ENCODE data around the gene NEK11. TPM values are rescaled to one million over a fixed set of nuclear protein-coding genes. Genes with fewer than 3 reads are reported as not detected.

NEK11 gene
- total and polyA plus RNA-seq, 2 donors (not counting 3 experiments of a cell fraction or from before 2014, with no cell fraction given) = 1.7 to 4.3 TPM

DNA sequence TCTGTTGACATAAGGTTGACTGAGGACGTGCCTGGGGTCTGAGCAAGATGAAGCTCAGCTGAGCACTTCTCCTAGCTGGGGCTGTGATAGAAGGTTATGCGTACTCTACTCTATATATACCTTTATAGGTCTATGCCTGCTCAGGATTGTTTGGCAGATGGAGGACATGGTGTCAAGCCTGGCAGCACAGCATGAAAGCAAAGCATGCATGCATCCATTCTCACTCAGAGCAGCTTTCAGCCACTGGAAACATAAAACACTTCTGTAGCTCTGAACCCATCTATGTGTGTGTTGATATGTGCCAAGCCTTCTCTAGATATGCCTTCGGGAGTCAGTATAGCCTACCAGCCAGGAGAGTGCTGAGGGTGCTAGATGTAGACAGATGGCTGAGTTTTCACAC lies 212.6 kb downstream of the NEK11 start:
- Histone ChIP-seq H3K27ac (ENCODE audit: insufficient read depth, low read depth, low read length) (no peak overlapping the region), H3K36me3 (ENCODE audit: control insufficient read depth in 2 of 2, extremely low read depth in 1 of 2, insufficient read depth in 2 of 2, low read length in 2 of 2) (no peaks in the 10 kb centered on the region), H2AFZ (ENCODE audit: low read depth, low read length) (no peak overlapping the region), H3K4me3 (replicated peaks in 1 of 3; ENCODE audit: insufficient read depth in 1 of 3, low read depth in 1 of 3, low read length in 3 of 3) (no peak overlapping the region), H4K20me1 (replicated peaks; ENCODE audit: control insufficient read depth, extremely low read depth, insufficient read depth, low read length) (no peaks in the 10 kb centered on the region), H3K27me3 (ENCODE audit: control insufficient read depth in 2 of 2, insufficient read depth in 2 of 2, low read length in 2 of 2) (no peaks in the 10 kb centered on the region), H3K4me1 (ENCODE audit: control insufficient read depth, extremely low read depth, insufficient read depth, low read length) (no peaks in the 10 kb centered on the region), H3K9me3 (replicated peaks; ENCODE audit: control insufficient read depth, insufficient read depth, low read length) (no peaks in the 10 kb centered on the region), H3K79me2 (ENCODE audit: control insufficient read depth, insufficient read depth, low read length) (no peaks in the 10 kb centered on the region), H3K9me1 (replicated peaks; ENCODE audit: control insufficient read depth, extremely low read depth, insufficient read depth, low read length) (no peaks in the 10 kb centered on the region), H3K9ac (replicated peaks; ENCODE audit: extremely low read depth, insufficient read depth, low read length) (no peak overlapping the region), H3K4me2 (ENCODE audit: insufficient read depth, low read length) (no peak overlapping the region)
- POLR2A ChIA-PET = no interaction called here
- FAIRE-seq (no peak), DNase-seq (ENCODE audit: low read depth, low spot score) (no peak)
- no TSS peak for BruUV-seq (replicated peaks)
- CTCF ChIA-PET = no interaction called here
- intact Hi-C loops (cut with micrococcal nuclease) (no loop called here), dilution Hi-C loops (cut with MboI; ENCODE audit: extremely low pct_ligation_motif_present, low sequenced_read_pairs) (no loop called here)
- TF ChIP-seq POLR2AphosphoS5 (IDR thresholded peaks at IDR 0.05; ENCODE audit: insufficient read depth, low read depth, low read length) (no peak), MYC (IDR thresholded peaks at IDR 0.05; ENCODE audit: low read depth, low read length) (no peak), GATA2 (IDR thresholded peaks at IDR 0.05; ENCODE audit: insufficient read depth, insufficient read length, low read depth, low read length) (no peak), EZH2 (IDR thresholded peaks at IDR 0.05; ENCODE audit: borderline replicate concordance, low read depth, low read length, severe bottlenecking) (no peak), POLR2A (IDR thresholded peaks at IDR 0.05; ENCODE audit: low read depth, low read length) (no peak), JUN (IDR thresholded peaks at IDR 0.05; ENCODE audit: borderline replicate concordance, insufficient read depth, insufficient read length, low read depth) (no peak), FOS (IDR thresholded peaks at IDR 0.05; ENCODE audit: borderline replicate concordance, insufficient read depth, low read length) (no peak)
- TF ChIP-seq, protein P1, sequence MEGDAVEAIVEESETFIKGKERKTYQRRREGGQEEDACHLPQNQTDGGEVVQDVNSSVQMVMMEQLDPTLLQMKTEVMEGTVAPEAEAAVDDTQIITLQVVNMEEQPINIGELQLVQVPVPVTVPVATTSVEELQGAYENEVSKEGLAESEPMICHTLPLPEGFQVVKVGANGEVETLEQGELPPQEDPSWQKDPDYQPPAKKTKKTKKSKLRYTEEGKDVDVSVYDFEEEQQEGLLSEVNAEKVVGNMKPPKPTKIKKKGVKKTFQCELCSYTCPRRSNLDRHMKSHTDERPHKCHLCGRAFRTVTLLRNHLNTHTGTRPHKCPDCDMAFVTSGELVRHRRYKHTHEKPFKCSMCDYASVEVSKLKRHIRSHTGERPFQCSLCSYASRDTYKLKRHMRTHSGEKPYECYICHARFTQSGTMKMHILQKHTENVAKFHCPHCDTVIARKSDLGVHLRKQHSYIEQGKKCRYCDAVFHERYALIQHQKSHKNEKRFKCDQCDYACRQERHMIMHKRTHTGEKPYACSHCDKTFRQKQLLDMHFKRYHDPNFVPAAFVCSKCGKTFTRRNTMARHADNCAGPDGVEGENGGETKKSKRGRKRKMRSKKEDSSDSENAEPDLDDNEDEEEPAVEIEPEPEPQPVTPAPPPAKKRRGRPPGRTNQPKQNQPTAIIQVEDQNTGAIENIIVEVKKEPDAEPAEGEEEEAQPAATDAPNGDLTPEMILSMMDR (IDR thresholded peaks at IDR 0.05; ENCODE audit: extremely low read depth in 1 of 2, insufficient read depth in 1 of 2, low read depth in 1 of 2, low read length in 2 of 2) = no peak
- TF ChIP-seq, protein P2, sequence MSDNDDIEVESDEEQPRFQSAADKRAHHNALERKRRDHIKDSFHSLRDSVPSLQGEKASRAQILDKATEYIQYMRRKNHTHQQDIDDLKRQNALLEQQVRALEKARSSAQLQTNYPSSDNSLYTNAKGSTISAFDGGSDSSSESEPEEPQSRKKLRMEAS (IDR thresholded peaks at IDR 0.05; ENCODE audit: insufficient read depth, insufficient read length) = no peak
